NB4 (cell line): Measurements from ENCODE around the gene PRSS48.

Experiments used
- DNase-seq: peaks from one replicate; pipeline ENCODE4 v3.0.0; 2010; ENCODE audit warnings: low read depth
- H3K4me3 ChIP-seq: one replicate; pipeline ENCODE4 v1.5.1; 2011; ENCODE audit warnings: mild to moderate bottlenecking, low read depth, low read length, moderate library complexity
- MYC ChIP-seq: IDR thresholded peaks from 2 replicates; pipeline ENCODE4 v1.6.1; 2011; ENCODE audit warnings: low read depth, low read length
- POLR2A ChIP-seq: IDR thresholded peaks from 2 replicates; pipeline ENCODE4 v1.6.1; 2011; ENCODE audit warnings: mild to moderate bottlenecking; ENCODE audit not compliant: insufficient read length; ENCODE audit errors: extremely low read depth
- TF ChIP-seq, protein P1 (sequence below): IDR thresholded peaks from one replicate; pipeline ENCODE4 v1.5.1; 2012; ENCODE audit warnings: low read depth, low read length
- TF ChIP-seq, protein P2 (sequence below): IDR thresholded peaks from 2 replicates; pipeline ENCODE4 v1.6.1; 2011; ENCODE audit warnings: low read depth, low read length

PRSS48 gene

DNA sequence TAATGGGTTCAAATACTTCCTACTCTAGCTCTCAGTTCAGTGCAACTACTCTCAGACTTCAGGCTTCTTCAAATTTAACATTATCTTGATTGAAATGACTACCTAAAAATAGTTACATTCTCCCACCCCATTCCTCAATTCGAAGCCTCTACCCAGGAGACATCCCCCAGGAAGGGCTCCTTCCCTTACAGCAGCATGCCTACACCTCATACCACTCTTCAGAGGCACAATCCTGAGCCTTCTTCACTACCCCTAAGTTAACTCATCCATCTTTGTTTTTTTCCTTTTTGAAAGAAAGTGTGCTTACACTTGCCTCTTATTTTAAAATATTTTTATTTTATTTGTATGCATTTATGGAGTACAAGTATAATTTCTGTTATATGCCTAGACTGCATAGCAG is 17.2 kb upstream of the PRSS48 start:
- DNase-seq = no peak
- TF ChIP-seq, protein P1, sequence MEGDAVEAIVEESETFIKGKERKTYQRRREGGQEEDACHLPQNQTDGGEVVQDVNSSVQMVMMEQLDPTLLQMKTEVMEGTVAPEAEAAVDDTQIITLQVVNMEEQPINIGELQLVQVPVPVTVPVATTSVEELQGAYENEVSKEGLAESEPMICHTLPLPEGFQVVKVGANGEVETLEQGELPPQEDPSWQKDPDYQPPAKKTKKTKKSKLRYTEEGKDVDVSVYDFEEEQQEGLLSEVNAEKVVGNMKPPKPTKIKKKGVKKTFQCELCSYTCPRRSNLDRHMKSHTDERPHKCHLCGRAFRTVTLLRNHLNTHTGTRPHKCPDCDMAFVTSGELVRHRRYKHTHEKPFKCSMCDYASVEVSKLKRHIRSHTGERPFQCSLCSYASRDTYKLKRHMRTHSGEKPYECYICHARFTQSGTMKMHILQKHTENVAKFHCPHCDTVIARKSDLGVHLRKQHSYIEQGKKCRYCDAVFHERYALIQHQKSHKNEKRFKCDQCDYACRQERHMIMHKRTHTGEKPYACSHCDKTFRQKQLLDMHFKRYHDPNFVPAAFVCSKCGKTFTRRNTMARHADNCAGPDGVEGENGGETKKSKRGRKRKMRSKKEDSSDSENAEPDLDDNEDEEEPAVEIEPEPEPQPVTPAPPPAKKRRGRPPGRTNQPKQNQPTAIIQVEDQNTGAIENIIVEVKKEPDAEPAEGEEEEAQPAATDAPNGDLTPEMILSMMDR = no peak
- TF ChIP-seq POLR2A (no peak), MYC (no peak)
- TF ChIP-seq, protein P2, sequence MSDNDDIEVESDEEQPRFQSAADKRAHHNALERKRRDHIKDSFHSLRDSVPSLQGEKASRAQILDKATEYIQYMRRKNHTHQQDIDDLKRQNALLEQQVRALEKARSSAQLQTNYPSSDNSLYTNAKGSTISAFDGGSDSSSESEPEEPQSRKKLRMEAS = no peak
- H3K4me3 ChIP-seq = no peak overlapping the region

GRCh38 chr4:151260526-151260925 is 16.4 kb upstream of the PRSS48 start:
- DNase-seq = no peak
- no peak overlapping the region for H3K4me3 ChIP-seq

GRCh38 chr4:151263455-151263854 is 13.5 kb upstream of the PRSS48 start:
- H3K4me3 ChIP-seq = no peak overlapping the region
- TF ChIP-seq MYC (no peak), POLR2A (no peak)
- TF ChIP-seq, protein P1 = no peak
- TF ChIP-seq, protein P2 = no peak
- no peak for DNase-seq

More at GRCh38 chr4:151260526-151260925, 16.4 kb upstream of the PRSS48 start:
- TF ChIP-seq MYC (no peak), POLR2A (no peak)
- TF ChIP-seq, protein P2 = no peak
- TF ChIP-seq, protein P1 = no peak

DNA sequence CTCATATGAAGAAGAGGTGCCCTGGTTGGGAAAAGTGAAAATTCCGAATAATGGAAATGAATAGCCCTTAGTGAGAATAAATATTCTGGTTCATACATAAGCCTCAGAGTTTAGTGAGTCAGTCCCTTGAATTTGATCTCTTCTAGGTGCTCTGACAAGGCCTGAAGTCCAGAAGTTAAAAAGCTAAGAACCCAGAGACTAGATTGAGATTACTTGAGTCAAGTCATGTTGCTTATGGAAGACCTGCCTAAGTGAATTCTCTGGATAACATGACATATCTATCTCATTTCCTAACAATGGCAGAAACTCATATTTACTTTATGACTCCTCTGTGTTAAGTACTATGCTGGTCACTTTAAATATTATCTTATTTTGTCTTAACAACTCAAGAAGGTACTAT is 10.5 kb upstream of the PRSS48 start:
- DNase-seq = no peak
- H3K4me3 ChIP-seq = no peak overlapping the region
- TF ChIP-seq, protein P1 = no peak
- TF ChIP-seq, protein P2 = no peak
- TF ChIP-seq MYC = no peak
- no peak for TF ChIP-seq POLR2A

DNA sequence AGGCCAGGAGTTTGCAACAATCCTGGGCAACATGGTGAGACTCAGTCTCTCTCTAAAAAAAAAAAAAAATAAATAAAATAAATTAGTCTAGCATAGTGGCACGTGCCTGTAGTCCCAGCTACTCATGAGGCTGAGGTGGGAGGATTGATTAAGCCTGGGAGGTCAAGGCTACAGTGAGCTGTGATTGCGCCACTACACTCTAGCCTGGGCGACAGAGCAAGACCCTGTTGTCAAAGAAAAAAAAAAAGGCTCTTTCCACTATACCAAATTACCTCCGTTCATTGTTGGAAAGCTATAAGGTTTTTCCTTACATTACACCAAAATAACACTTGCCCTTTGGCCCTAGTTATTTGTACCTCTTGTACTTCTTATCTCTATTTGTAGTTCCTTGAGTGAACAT is 9.9 kb upstream of the PRSS48 start:
- TF ChIP-seq MYC (no peak), POLR2A (no peak)
- TF ChIP-seq, protein P2 = no peak
- TF ChIP-seq, protein P1 = no peak
- H3K4me3 ChIP-seq = no peak overlapping the region
- DNase-seq = no peak
